ENCODE measurements around the gene LEKR1.

GRCh38 chr3:157074981-157075380 lies 248.8 kb downstream of the LEKR1 start:
- TF ChIP-seq MAX (IDR thresholded peaks at IDR 0.05; ENCODE audit: insufficient read depth, insufficient read length) (no peak), POLR2A (IDR thresholded peaks at IDR 0.05; ENCODE audit: low read depth, low read length) (no peak), MYC (IDR thresholded peaks at IDR 0.05; ENCODE audit: low read depth, low read length) (no peak), CTCF (IDR thresholded peaks at IDR 0.05; ENCODE audit: extremely low read depth in 1 of 2, insufficient read depth in 1 of 2, low read depth in 1 of 2, low read length in 2 of 2) (no peak), EZH2 (IDR thresholded peaks at IDR 0.05; ENCODE audit: borderline replicate concordance, low read depth, low read length, severe bottlenecking) (no peak)

Data from endothelial cell of umbilical vein (primary cell).